ENCODE measurements around the gene CHKA. TPM values are rescaled to one million over a fixed set of nuclear protein-coding genes. Genes with fewer than 3 reads are reported as not detected.

CHKA gene
- total RNA-seq, 1 donor from 2014 or later, result 8.7 TPM

DNA sequence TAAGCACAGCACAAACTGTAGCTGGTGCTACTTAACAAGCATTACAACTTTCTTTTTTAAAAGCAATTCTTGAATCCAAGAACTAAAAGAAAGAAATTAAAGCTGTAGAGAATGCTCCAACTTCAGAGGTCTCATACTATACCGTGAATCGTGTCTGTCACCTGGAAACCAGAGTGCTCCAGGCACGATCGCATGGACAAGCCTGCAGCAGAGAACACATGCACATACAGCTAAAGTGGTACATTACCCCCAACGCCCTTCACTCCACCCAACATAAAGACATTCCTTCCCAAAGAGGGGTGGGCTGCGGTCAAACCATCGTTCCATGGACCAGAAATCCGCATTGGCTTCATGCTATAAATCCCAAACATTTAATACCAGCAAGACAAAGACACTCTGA is 31.5 kb downstream of the CHKA start:
- DNase-seq, result no peak
- no peak overlapping the region for H3K27ac ChIP-seq (replicated peaks)
- H3K9me3 ChIP-seq (replicated peaks), result no peaks in the 10 kb centered on the region
- intact Hi-C loops (cut with micrococcal nuclease), result no loop called here
- no peaks in the 10 kb centered on the region for H3K36me3 ChIP-seq
- no peak overlapping the region for H3K4me3 ChIP-seq
- TF ChIP-seq, protein P1, sequence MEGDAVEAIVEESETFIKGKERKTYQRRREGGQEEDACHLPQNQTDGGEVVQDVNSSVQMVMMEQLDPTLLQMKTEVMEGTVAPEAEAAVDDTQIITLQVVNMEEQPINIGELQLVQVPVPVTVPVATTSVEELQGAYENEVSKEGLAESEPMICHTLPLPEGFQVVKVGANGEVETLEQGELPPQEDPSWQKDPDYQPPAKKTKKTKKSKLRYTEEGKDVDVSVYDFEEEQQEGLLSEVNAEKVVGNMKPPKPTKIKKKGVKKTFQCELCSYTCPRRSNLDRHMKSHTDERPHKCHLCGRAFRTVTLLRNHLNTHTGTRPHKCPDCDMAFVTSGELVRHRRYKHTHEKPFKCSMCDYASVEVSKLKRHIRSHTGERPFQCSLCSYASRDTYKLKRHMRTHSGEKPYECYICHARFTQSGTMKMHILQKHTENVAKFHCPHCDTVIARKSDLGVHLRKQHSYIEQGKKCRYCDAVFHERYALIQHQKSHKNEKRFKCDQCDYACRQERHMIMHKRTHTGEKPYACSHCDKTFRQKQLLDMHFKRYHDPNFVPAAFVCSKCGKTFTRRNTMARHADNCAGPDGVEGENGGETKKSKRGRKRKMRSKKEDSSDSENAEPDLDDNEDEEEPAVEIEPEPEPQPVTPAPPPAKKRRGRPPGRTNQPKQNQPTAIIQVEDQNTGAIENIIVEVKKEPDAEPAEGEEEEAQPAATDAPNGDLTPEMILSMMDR (IDR thresholded peaks at IDR 0.05; ENCODE audit: borderline replicate concordance), result no peak
- peaks cover 27% of the 10 kb centered on the region for H3K4me1 ChIP-seq
- no peaks in the 10 kb centered on the region for H3K27me3 ChIP-seq (ENCODE audit: low read depth)

DNA sequence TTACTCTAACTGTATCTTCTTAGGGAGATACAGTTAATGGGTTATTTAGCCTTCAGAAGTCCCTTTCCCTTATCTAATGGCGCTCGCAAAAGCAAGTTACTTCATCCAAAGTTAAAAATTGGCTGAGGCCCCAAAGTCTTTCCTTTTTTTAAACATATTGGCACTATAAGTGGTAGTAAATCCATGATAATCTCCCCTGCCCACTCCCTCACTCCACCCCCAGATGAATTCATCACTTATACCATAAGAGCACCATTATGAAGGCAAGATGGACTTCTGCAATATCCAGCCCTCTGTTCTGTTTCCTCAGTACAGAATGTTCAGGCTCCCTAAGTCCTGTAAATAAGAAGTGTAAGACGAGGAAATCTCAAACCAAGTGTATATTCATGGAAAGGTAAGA is 37.7 kb downstream of the CHKA start:
- Histone ChIP-seq H3K9me3 (replicated peaks) (no peaks in the 10 kb centered on the region), H3K36me3 (peaks cover 11% of the 10 kb centered on the region), H3K4me1 (peaks cover 3% of the 10 kb centered on the region), H3K4me3 (no peak overlapping the region), H3K27ac (replicated peaks) (no peak overlapping the region), H3K27me3 (ENCODE audit: low read depth) (no peaks in the 10 kb centered on the region)
- intact Hi-C loops (cut with micrococcal nuclease), result no loop called here
- DNase-seq, result no peak
- TF ChIP-seq, protein P1 (IDR thresholded peaks at IDR 0.05; ENCODE audit: borderline replicate concordance), result no peak

DNA sequence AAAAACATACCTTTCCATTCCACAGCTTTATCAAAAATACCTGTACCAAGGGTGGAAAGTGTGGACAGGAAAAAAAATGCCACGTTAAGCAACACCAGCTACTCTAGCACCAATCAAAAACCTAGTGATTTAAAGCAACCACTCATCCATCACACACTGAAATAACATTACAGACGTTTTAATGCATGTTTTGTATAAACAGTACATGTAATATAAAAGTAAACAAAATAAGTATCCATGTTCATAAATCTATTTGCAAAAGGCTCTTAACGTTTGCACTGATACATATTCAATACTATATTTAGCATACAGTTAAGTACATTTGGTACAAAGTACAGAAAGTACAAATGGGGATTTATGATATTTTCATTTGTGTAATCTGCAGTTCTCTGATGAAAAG is 38.7 kb downstream of the CHKA start:
- intact Hi-C loops (cut with micrococcal nuclease), result no loop called here
- no peak for DNase-seq
- Histone ChIP-seq H3K36me3 (peaks cover 11% of the 10 kb centered on the region), H3K27ac (replicated peaks) (no peak overlapping the region), H3K4me3 (no peak overlapping the region), H3K9me3 (replicated peaks) (no peaks in the 10 kb centered on the region), H3K4me1 (peaks cover 13% of the 10 kb centered on the region), H3K27me3 (ENCODE audit: low read depth) (no peaks in the 10 kb centered on the region)
- TF ChIP-seq, protein P1 (IDR thresholded peaks at IDR 0.05; ENCODE audit: borderline replicate concordance), result no peak

DNA sequence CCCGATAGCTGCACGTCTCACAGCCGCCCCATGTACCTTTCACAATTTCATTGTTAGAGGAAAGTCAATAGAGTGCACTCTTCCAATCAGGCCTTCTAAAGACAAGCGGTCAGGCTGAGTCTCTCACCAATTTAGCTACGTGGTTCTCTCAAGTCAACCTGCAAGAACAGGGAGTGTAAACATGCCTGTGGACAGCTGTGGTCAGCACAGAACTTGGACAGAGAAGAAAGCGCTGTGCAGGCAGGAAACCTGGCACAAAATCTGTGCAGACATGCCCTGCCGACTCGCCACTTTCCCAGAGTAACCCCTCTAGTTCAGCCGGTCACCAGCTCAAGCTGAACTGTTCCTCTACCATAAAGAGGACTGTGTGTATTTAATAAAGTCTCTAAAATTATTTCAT is 39.5 kb downstream of the CHKA start:
- Histone ChIP-seq H3K4me3 (no peak overlapping the region), H3K4me1 (peaks cover 14% of the 10 kb centered on the region), H3K27ac (replicated peaks) (no peak overlapping the region), H3K27me3 (ENCODE audit: low read depth) (no peaks in the 10 kb centered on the region), H3K36me3 (peaks cover 11% of the 10 kb centered on the region), H3K9me3 (replicated peaks) (no peaks in the 10 kb centered on the region)
- TF ChIP-seq, protein P1 (IDR thresholded peaks at IDR 0.05; ENCODE audit: borderline replicate concordance), result no peak
- DNase-seq, result no peak
- intact Hi-C loops (cut with micrococcal nuclease), result no loop called here

DNA sequence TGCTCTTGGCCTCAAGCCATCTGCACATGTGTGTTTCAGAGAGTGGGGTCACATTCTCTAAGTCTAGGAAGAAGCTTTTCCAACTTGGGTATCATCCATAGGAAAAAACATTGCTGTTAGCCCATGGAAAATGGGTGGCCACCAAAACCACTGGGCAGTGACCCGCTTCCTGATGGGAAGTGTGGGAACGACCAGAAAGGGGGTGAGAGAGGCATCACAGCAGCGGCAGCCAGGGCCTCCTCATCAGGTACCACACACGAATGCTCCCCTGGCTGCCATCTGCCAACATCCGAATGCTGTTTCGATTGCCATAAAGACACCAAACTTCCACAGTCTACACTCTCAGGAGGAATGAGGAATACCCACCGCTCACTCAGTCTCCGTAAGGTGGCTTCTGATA is 40.3 kb downstream of the CHKA start:
- no peak for DNase-seq
- Histone ChIP-seq H3K36me3 (peaks cover 11% of the 10 kb centered on the region), H3K27me3 (ENCODE audit: low read depth) (no peaks in the 10 kb centered on the region), H3K27ac (replicated peaks) (no peak overlapping the region), H3K4me3 (no peak overlapping the region), H3K9me3 (replicated peaks) (no peaks in the 10 kb centered on the region), H3K4me1 (peaks cover 14% of the 10 kb centered on the region)
- TF ChIP-seq, protein P1 (IDR thresholded peaks at IDR 0.05; ENCODE audit: borderline replicate concordance), result no peak
- intact Hi-C loops (cut with micrococcal nuclease), result no loop called here

All from left ventricle myocardium inferior (tissue), 1 donor.